ENCODE results near the gene DAAM2.

DAAM2 gene

GRCh38 chr6:39926668-39927067 is 134.5 kb downstream of the DAAM2 start:
- H3K27ac ChIP-seq (ENCODE audit: low read depth, low read length) = no peak overlapping the region
- no peaks in the 10 kb centered on the region for H3K27me3 ChIP-seq (ENCODE audit: control insufficient read depth in 1 of 2, insufficient read depth in 2 of 2, low read length in 2 of 2)
- no peak overlapping the region for H3K9ac ChIP-seq (ENCODE audit: low read length)
- no peak overlapping the region for H3K4me3 ChIP-seq (ENCODE audit: low read depth in 1 of 2, low read length in 2 of 2)
- H3K9me3 ChIP-seq (ENCODE audit: low read length) = no peaks in the 10 kb centered on the region
- no peaks in the 10 kb centered on the region for H3K4me1 ChIP-seq (ENCODE audit: insufficient read depth, low read length)
- peaks cover 5% of the 10 kb centered on the region for H3K36me3 ChIP-seq (ENCODE audit: insufficient read depth, low read length)

- no peaks in the 10 kb centered on the region for H3K27me3 ChIP-seq (ENCODE audit: control insufficient read depth in 1 of 2, insufficient read depth in 2 of 2, low read length in 2 of 2)
- no peaks in the 10 kb centered on the region for H3K9me3 ChIP-seq (ENCODE audit: low read length)
- H3K36me3 ChIP-seq (ENCODE audit: insufficient read depth, low read length) = peaks cover 5% of the 10 kb centered on the region
- no peak overlapping the region for H3K4me3 ChIP-seq (ENCODE audit: low read depth in 1 of 2, low read length in 2 of 2)
- no peak overlapping the region for H3K9ac ChIP-seq (ENCODE audit: low read length)
- no peak overlapping the region for H3K27ac ChIP-seq (ENCODE audit: low read depth, low read length)
- H3K4me1 ChIP-seq (ENCODE audit: insufficient read depth, low read length) = no peaks in the 10 kb centered on the region
Measured at GRCh38 chr6:39927159-39927558, 135.0 kb downstream of the DAAM2 start.

GRCh38 chr6:39929039-39929732 is 137.0 kb downstream of the DAAM2 start:
- Histone ChIP-seq H3K4me3 (ENCODE audit: low read depth in 1 of 2, low read length in 2 of 2) (no peak overlapping the region), H3K27me3 (ENCODE audit: control insufficient read depth in 1 of 2, insufficient read depth in 2 of 2, low read length in 2 of 2) (no peaks in the 10 kb centered on the region), H3K4me1 (ENCODE audit: insufficient read depth, low read length) (peaks cover 13% of the 10 kb centered on the region), H3K27ac (ENCODE audit: low read depth, low read length) (no peak overlapping the region), H3K9me3 (ENCODE audit: low read length) (no peaks in the 10 kb centered on the region), H3K36me3 (ENCODE audit: insufficient read depth, low read length) (peaks cover 5% of the 10 kb centered on the region), H3K9ac (ENCODE audit: low read length) (no peak overlapping the region)

- no peak overlapping the region for H3K4me3 ChIP-seq (ENCODE audit: low read depth in 1 of 2, low read length in 2 of 2)
- no peak overlapping the region for H3K27ac ChIP-seq (ENCODE audit: low read depth, low read length)
- peaks cover 18% of the 10 kb centered on the region for H3K4me1 ChIP-seq (ENCODE audit: insufficient read depth, low read length)
- H3K9ac ChIP-seq (ENCODE audit: low read length) = no peak overlapping the region
- peaks cover 5% of the 10 kb centered on the region for H3K36me3 ChIP-seq (ENCODE audit: insufficient read depth, low read length)
- H3K9me3 ChIP-seq (ENCODE audit: low read length) = no peaks in the 10 kb centered on the region
- H3K27me3 ChIP-seq (ENCODE audit: control insufficient read depth in 1 of 2, insufficient read depth in 2 of 2, low read length in 2 of 2) = no peaks in the 10 kb centered on the region
Measured at GRCh38 chr6:39929733-39930461, 137.7 kb downstream of the DAAM2 start.

- no peaks in the 10 kb centered on the region for H3K27me3 ChIP-seq (ENCODE audit: control insufficient read depth in 1 of 2, insufficient read depth in 2 of 2, low read length in 2 of 2)
- H3K4me1 ChIP-seq (ENCODE audit: insufficient read depth, low read length) = peaks cover 21% of the 10 kb centered on the region
- no peaks in the 10 kb centered on the region for H3K9me3 ChIP-seq (ENCODE audit: low read length)
- H3K36me3 ChIP-seq (ENCODE audit: insufficient read depth, low read length) = peaks cover 2% of the 10 kb centered on the region
- H3K27ac ChIP-seq (ENCODE audit: low read depth, low read length) = no peak overlapping the region
- no peak overlapping the region for H3K4me3 ChIP-seq (ENCODE audit: low read depth in 1 of 2, low read length in 2 of 2)
- no peak overlapping the region for H3K9ac ChIP-seq (ENCODE audit: low read length)
Measured at GRCh38 chr6:39930540-39930939, 138.4 kb downstream of the DAAM2 start.

GRCh38 chr6:39931607-39932006 is 139.4 kb downstream of the DAAM2 start:
- Histone ChIP-seq H3K9me3 (ENCODE audit: low read length) (no peaks in the 10 kb centered on the region), H3K4me3 (ENCODE audit: low read depth in 1 of 2, low read length in 2 of 2) (no peak overlapping the region), H3K36me3 (ENCODE audit: insufficient read depth, low read length) (no peaks in the 10 kb centered on the region), H3K9ac (ENCODE audit: low read length) (no peak overlapping the region), H3K27ac (ENCODE audit: low read depth, low read length) (no peak overlapping the region), H3K4me1 (ENCODE audit: insufficient read depth, low read length) (peaks cover 21% of the 10 kb centered on the region), H3K27me3 (ENCODE audit: control insufficient read depth in 1 of 2, insufficient read depth in 2 of 2, low read length in 2 of 2) (no peaks in the 10 kb centered on the region)

- H3K9me3 ChIP-seq (ENCODE audit: low read length) = no peaks in the 10 kb centered on the region
- peaks cover 21% of the 10 kb centered on the region for H3K4me1 ChIP-seq (ENCODE audit: insufficient read depth, low read length)
- no peak overlapping the region for H3K9ac ChIP-seq (ENCODE audit: low read length)
- no peaks in the 10 kb centered on the region for H3K27me3 ChIP-seq (ENCODE audit: control insufficient read depth in 1 of 2, insufficient read depth in 2 of 2, low read length in 2 of 2)
- no peak overlapping the region for H3K27ac ChIP-seq (ENCODE audit: low read depth, low read length)
- no peak overlapping the region for H3K4me3 ChIP-seq (ENCODE audit: low read depth in 1 of 2, low read length in 2 of 2)
- H3K36me3 ChIP-seq (ENCODE audit: insufficient read depth, low read length) = no peaks in the 10 kb centered on the region
Measured at GRCh38 chr6:39932386-39932910, 140.3 kb downstream of the DAAM2 start.

- H3K27ac ChIP-seq (ENCODE audit: low read depth, low read length) = peak overlapping the region; percentile 76
- H3K27me3 ChIP-seq (ENCODE audit: control insufficient read depth in 1 of 2, insufficient read depth in 2 of 2, low read length in 2 of 2) = no peaks in the 10 kb centered on the region
- peak overlapping the region; percentile 7 for H3K9ac ChIP-seq (ENCODE audit: low read length)
- H3K4me1 ChIP-seq (ENCODE audit: insufficient read depth, low read length) = peaks cover 21% of the 10 kb centered on the region
- H3K36me3 ChIP-seq (ENCODE audit: insufficient read depth, low read length) = no peaks in the 10 kb centered on the region
- H3K4me3 ChIP-seq (ENCODE audit: low read depth in 1 of 2, low read length in 2 of 2) = peak overlapping the region; percentile 63 to 69
- H3K9me3 ChIP-seq (ENCODE audit: low read length) = no peaks in the 10 kb centered on the region
Measured at GRCh38 chr6:39933669-39934130, 141.5 kb downstream of the DAAM2 start.

- Histone ChIP-seq H3K27me3 (ENCODE audit: control insufficient read depth in 1 of 2, insufficient read depth in 2 of 2, low read length in 2 of 2) (no peaks in the 10 kb centered on the region), H3K27ac (ENCODE audit: low read depth, low read length) (peak within 1 kb of the TSS; percentile 76), H3K4me1 (ENCODE audit: insufficient read depth, low read length) (peaks cover 21% of the 10 kb centered on the region), H3K36me3 (ENCODE audit: insufficient read depth, low read length) (no peaks in the 10 kb centered on the region), H3K4me3 (ENCODE audit: low read depth in 1 of 2, low read length in 2 of 2) (peak within 1 kb of the TSS; percentile 63 to 69), H3K9ac (ENCODE audit: low read length) (peak within 1 kb of the TSS; percentile 7), H3K9me3 (ENCODE audit: low read length) (no peaks in the 10 kb centered on the region)
Measured at GRCh38 chr6:39934131-39934757, 142.1 kb downstream of the DAAM2 start, which contains the start of gene MOCS1. Gene MOCS1 (minus strand): TSS chr6:39934462. CDS start chr6:39934417, 45 bp downstream.

- no peak overlapping the region for H3K27ac ChIP-seq (ENCODE audit: low read depth, low read length)
- no peaks in the 10 kb centered on the region for H3K9me3 ChIP-seq (ENCODE audit: low read length)
- H3K9ac ChIP-seq (ENCODE audit: low read length) = no peak overlapping the region
- H3K4me3 ChIP-seq (ENCODE audit: low read depth in 1 of 2, low read length in 2 of 2) = no peak overlapping the region
- no peaks in the 10 kb centered on the region for H3K27me3 ChIP-seq (ENCODE audit: control insufficient read depth in 1 of 2, insufficient read depth in 2 of 2, low read length in 2 of 2)
- peaks cover 21% of the 10 kb centered on the region for H3K4me1 ChIP-seq (ENCODE audit: insufficient read depth, low read length)
- no peaks in the 10 kb centered on the region for H3K36me3 ChIP-seq (ENCODE audit: insufficient read depth, low read length)
Measured at GRCh38 chr6:39935241-39935640, 143.1 kb downstream of the DAAM2 start.

- Histone ChIP-seq H3K4me1 (ENCODE audit: insufficient read depth, low read length) (peaks cover 21% of the 10 kb centered on the region), H3K4me3 (ENCODE audit: low read depth in 1 of 2, low read length in 2 of 2) (no peak overlapping the region), H3K9ac (ENCODE audit: low read length) (no peak overlapping the region), H3K36me3 (ENCODE audit: insufficient read depth, low read length) (no peaks in the 10 kb centered on the region), H3K27ac (ENCODE audit: low read depth, low read length) (no peak overlapping the region), H3K27me3 (ENCODE audit: control insufficient read depth in 1 of 2, insufficient read depth in 2 of 2, low read length in 2 of 2) (no peaks in the 10 kb centered on the region), H3K9me3 (ENCODE audit: low read length) (no peaks in the 10 kb centered on the region)
Measured at GRCh38 chr6:39936857-39937256, 144.7 kb downstream of the DAAM2 start.

All from muscle layer of colon (tissue), 2 donors.